HEK293 (cell line): ENCODE results near the gene GJC3.
"Not testable (repeated sequence)": the region's sequence is repeated elsewhere in the genome, so short reads cannot be mapped to it uniquely, and the experiment has no call there.

ENCODE experiments used
- CTCF ChIA-PET: fragments of 350-600 bp; formaldehyde crosslinking; extraction: SDS; loops from one replicate; lab custom pipeline; 2021; ENCODE audit warnings: antibody characterized with exemption; lab: Yijun Ruan, JAX
- POLR2A ChIA-PET: fragments of 300-600 bp; formaldehyde crosslinking; extraction: SDS; loops from one replicate; lab custom pipeline; 2020; ENCODE audit warnings: antibody characterized with exemption, inconsistent platforms; lab: Yijun Ruan, JAX
- H3K27ac ChIP-seq: fragments of 200-500 bp; sonication (Bioruptor generic); 2 replicates; pipeline ENCODE4 v1.5.1; 2014; ENCODE audit warnings: low read depth, low read length, control low read depth, inconsistent platforms; ENCODE audit errors: extremely low read depth
- H3K36me3 ChIP-seq, 2 experiments: fragments of 200-500 bp in 1 of 2; sonication (Bioruptor generic) in 1 of 2; 1 replicate in 1 of 2; 2 replicates in 1 of 2; pipeline ENCODE4 v1.5.1; 2014 to 2017; ENCODE audit warnings: inconsistent platforms in 2 of 2, low read length in 2 of 2; ENCODE audit not compliant: control insufficient read depth in 2 of 2, insufficient read depth in 1 of 2
- H3K4me1 ChIP-seq: fragments of 200-500 bp; sonication (Bioruptor generic); 2 replicates; pipeline ENCODE4 v1.5.1; 2014; ENCODE audit warnings: mild to moderate bottlenecking, low read length, inconsistent platforms; ENCODE audit not compliant: control insufficient read depth, insufficient read depth
- H3K4me3 ChIP-seq: 2 replicates; pipeline ENCODE4 v1.5.1; 2011; ENCODE audit warnings: low read depth, mild to moderate bottlenecking, control low read depth, low read length, moderate library complexity
- H3K9me3 ChIP-seq: fragments of 200-500 bp; sonication (Bioruptor generic); 2 replicates; pipeline ENCODE4 v1.5.1; 2014; ENCODE audit warnings: low read depth, low read length, inconsistent platforms; ENCODE audit not compliant: control insufficient read depth, insufficient read depth
- ATF2 ChIP-seq: fragments of 450-650 bp; formaldehyde crosslinking; IDR thresholded peaks from 2 replicates; pipeline ENCODE4 v1.5.1; 2016; ENCODE audit warnings: missing biosample characterization, missing genetic modification characterization, low read depth
- SETDB1 ChIP-seq: IDR thresholded peaks from one replicate; pipeline ENCODE4 v1.6.1; 2017; ENCODE audit warnings: mild to moderate bottlenecking, low read length, moderate library complexity, mixed read lengths; ENCODE audit not compliant: insufficient read length
- WT1 ChIP-seq: fragments of 450-650 bp; formaldehyde crosslinking; IDR thresholded peaks from 2 replicates; pipeline ENCODE4 v1.5.1; 2016; ENCODE audit warnings: missing biosample characterization, missing genetic modification characterization
- ZNF114 ChIP-seq: fragments of 450-650 bp; formaldehyde crosslinking; IDR thresholded peaks from 2 replicates; pipeline ENCODE4 v1.5.0; 2017; ENCODE audit warnings: missing biosample characterization, missing genetic modification characterization
- ZNF146 ChIP-seq: fragments of 450-650 bp; formaldehyde crosslinking; IDR thresholded peaks from 2 replicates; pipeline ENCODE4 v1.5.1; 2016; ENCODE audit warnings: missing biosample characterization, missing genetic modification characterization
- ZNF184 ChIP-seq: fragments of 450-650 bp; IDR thresholded peaks from 2 replicates; pipeline ENCODE4 v1.5.1; 2018; ENCODE audit warnings: missing biosample characterization, mild to moderate bottlenecking, missing genetic modification characterization
- ZNF211 ChIP-seq: fragments of 450-650 bp; formaldehyde crosslinking; IDR thresholded peaks from 2 replicates; pipeline ENCODE4 v1.5.1; 2016; ENCODE audit warnings: low read depth, missing biosample characterization, missing genetic modification characterization
- ZNF501 ChIP-seq: fragments of 450-650 bp; formaldehyde crosslinking; IDR thresholded peaks from 2 replicates; pipeline ENCODE4 v1.5.1; 2016; ENCODE audit warnings: missing biosample characterization, missing genetic modification characterization
- ZNF521 ChIP-seq: fragments of 450-650 bp; formaldehyde crosslinking; IDR thresholded peaks from 2 replicates; pipeline ENCODE4 v1.5.1; 2017; ENCODE audit warnings: missing biosample characterization, mild to moderate bottlenecking, missing genetic modification characterization
- ZNF610 ChIP-seq: fragments of 450-650 bp; formaldehyde crosslinking; IDR thresholded peaks from 2 replicates; pipeline ENCODE4 v1.5.1; 2016; ENCODE audit warnings: missing biosample characterization, missing genetic modification characterization, borderline replicate concordance
- ZSCAN18 ChIP-seq: fragments of 450-650 bp; formaldehyde crosslinking; IDR thresholded peaks from 2 replicates; pipeline ENCODE4 v1.5.1; 2016; ENCODE audit warnings: missing biosample characterization, missing genetic modification characterization
- ZSCAN4 ChIP-seq: fragments of 450-650 bp; formaldehyde crosslinking; IDR thresholded peaks from 2 replicates; pipeline ENCODE4 v1.5.1; 2017; ENCODE audit warnings: missing biosample characterization, missing genetic modification characterization

The GJC3 gene

GRCh38 chr7:99894738-99895137 lies 34.7 kb downstream of the GJC3 start:
- Histone ChIP-seq H3K27ac (no peak overlapping the region), H3K9me3 (no peaks in the 10 kb centered on the region), H3K36me3 (peaks cover 7 to 8% of the 10 kb centered on the region in 2 experiments; a peak in 1 of 3 replicates)
- CTCF ChIA-PET, result no interaction called here
- TF ChIP-seq ZSCAN18 (tag by site-specific recombination) (no peak), ZNF501 (tag by site-specific recombination) (no peak), ATF2 (tag by site-specific recombination) (0 out of 2 replicates have a peak, but pooled peaks have one; percentile 57), ZNF211 (tag by site-specific recombination) (no peak), ZSCAN4 (tag by site-specific recombination) (no peak), WT1 (tag by site-specific recombination) (no peak)
- TF ChIP-seq, all 188 proteins: peak for 1
- no peaks in the 10 kb centered on the region for H3K4me1 ChIP-seq
- no peak overlapping the region for H3K4me3 ChIP-seq
- POLR2A ChIA-PET, result no interaction called here

DNA sequence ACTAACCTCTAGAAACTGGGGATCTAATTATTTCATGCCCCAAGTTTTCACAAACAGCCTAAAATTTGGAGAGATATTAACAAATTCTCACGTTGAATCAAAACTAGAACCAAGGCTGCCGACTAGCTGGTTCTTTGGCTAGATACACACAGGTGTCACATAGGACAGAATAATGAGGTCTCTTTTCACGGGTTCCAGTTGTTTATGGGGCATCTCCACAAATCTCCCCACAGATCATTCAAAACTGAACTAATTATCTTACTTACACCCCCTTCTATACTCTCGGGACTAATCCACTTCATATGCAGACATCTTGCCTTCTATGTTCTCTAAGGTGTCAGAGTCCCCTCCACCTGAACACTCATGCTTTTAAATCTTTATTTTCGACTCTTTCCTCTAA lies 36.1 kb downstream of the GJC3 start:
- POLR2A ChIA-PET, result no interaction called here
- no peaks in the 10 kb centered on the region for H3K9me3 ChIP-seq
- TF ChIP-seq ZNF521 (no peak), ZNF610 (tag by site-specific recombination) (no peak), ZNF114 (tag by site-specific recombination) (no peak), SETDB1 (no peak), ZNF184 (tag by site-specific recombination) (no peak)
- CTCF ChIA-PET, result interaction anchor here (0.6 kb wide), 1 partner anchor 103 kb away, joined by 3 read pairs; no protein-coding TSS in a partner anchor
- H3K36me3 ChIP-seq, result peaks cover 7 to 8% of the 10 kb centered on the region in 2 experiments; a peak in 1 of 3 replicates
- no peak overlapping the region for H3K4me3 ChIP-seq
- H3K27ac ChIP-seq, result no peak overlapping the region
- H3K4me1 ChIP-seq, result no peaks in the 10 kb centered on the region

- peak; percentile 67; the same call in 1 of the 2 replicates for TF ChIP-seq ZNF146 (tag by site-specific recombination)
- TF ChIP-seq, all 188 proteins: peak for 1; not testable (repeated sequence) for 187
- not testable (repeated sequence) for H3K36me3 ChIP-seq, H3K27ac ChIP-seq, H3K9me3 ChIP-seq, H3K4me1 ChIP-seq, H3K4me3 ChIP-seq
- ChIA-PET POLR2A (interaction anchor here (1.0 kb wide), 1 partner anchor 16 kb away, joined by 3 read pairs; no protein-coding TSS in a partner anchor), CTCF (interaction anchor here (0.7 kb wide), 1 partner anchor 1849 kb away, joined by 3 read pairs; no protein-coding TSS in a partner anchor)
Observed at GRCh38 chr7:99890348-99890747, 39.1 kb downstream of the GJC3 start.

DNA sequence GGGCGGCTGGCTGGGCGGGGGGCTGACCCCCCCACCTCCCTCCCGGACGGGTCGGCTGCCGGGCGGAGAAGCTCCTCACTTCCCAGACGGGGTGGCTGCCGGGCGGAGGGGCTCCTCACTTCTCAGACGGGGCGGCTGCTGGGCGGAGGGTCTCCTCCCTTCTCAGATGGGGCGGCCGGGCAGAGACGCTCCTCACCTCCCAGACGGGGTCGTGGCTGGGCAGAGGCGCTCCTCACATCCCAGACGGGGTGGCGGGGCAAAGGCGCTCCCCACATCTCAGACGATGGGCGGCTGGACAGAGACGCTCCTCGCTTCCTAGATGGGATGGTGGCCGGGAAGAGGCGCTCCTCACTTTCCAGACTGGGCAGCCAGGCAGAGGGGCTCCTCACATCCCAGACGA lies 41.1 kb downstream of the GJC3 start:
- CTCF ChIA-PET, POLR2A ChIA-PET, H3K4me1 ChIP-seq, H3K9me3 ChIP-seq, H3K36me3 ChIP-seq, H3K27ac ChIP-seq, H3K4me3 ChIP-seq: not testable (repeated sequence)
